Middle frontal gyrus (tissue), 1 donor: ENCODE data around the gene CDKN2AIPNL.
A peak's percentile ranks its signal among the peaks of the same experiment; 100 is the strongest.
"Not testable (repeated sequence)": the region's sequence is repeated elsewhere in the genome, so short reads cannot be mapped to it uniquely, and the experiment has no call there.

ENCODE experiments used
- DNase-seq: peaks from one replicate; pipeline ENCODE4 v3.0.0-alpha.2; 2015; ENCODE audit warnings: low spot score; ENCODE audit errors: extremely low spot score

Gene CDKN2AIPNL

DNA sequence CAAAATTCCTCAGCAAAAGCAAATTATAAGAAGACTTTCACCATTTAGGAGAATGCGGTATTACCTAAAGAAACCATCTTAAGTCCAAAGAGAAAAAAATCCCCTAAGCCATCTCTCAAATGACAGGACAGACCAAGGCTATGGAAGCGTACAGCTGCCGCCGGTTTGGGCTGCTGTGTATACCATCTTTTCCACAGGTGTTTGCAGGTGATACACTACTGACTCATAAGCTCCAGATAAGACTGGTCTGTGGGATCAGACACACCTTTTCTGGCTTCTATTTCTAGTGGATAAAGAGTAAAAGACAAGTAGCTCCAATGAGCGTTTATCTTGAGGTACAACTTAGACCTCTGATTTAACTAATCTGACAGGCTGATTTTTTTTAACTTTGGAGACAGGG lies 7.7 kb downstream of the CDKN2AIPNL start:
- no peak for DNase-seq

DNA sequence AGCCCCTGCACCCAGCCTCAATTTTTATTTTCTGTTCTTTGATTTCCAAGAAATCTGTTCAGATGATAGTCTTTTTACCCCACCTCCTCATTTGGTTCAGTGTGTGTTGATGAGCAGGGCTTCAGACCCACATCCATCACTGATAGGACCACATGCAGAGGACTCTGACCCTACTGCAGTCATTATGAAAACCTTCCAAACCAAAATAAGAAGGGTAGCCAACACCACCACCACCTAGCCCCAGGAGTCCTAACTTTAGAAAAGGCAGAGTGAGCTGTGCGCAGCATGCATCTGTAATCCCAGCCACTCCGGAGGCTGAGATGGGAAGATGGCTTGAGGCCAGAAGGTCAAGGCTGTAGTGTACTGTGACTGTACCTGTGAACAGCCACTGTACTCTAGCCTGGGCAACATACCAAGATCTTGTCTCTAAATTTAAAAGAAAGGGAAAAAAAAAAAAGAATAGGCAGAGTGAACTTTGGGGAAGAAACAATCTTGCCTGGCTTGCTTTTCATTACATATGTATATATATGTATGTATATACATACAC lies 13.0 kb downstream of the CDKN2AIPNL start:
- no peak for DNase-seq

DNA sequence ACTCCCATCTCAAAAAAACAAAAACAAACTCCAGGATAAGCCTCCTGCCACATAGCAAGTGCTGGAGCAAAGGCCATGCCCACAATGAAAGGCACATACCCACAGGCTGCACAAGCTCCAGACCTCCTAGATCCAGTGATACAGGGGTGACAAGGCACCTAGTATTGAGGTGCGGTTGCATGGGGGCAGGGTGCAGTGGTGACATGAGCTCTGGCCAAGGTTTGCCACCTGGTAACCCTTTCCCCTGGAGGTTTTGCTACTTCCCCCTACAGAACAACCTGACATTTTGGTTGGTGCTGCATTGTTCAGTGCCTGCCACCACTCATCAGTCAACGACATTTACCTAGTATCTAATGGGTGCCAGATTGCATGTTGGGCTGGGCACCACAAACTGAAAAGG lies 14.5 kb downstream of the CDKN2AIPNL start:
- no peak for DNase-seq

DNA sequence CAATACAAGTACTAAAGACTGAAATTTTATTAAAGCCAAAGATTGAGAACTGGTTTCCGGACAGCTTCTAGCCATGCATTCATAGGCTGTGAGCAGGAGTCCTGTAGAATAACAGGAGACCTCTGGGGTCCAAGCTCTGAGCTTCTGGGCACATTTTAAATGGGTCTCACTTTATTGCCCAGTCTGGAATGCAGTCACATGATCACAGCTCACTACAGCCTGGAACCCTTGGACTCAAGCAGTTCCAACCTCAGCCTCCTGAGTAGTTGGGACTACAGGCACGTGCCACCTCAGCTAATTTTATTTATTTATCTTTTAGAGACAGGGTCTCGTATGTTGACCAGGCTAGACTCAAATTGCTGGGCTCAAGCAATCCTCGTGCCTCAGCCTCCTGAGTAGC lies 15.4 kb downstream of the CDKN2AIPNL start:
- DNase-seq = no peak

DNA sequence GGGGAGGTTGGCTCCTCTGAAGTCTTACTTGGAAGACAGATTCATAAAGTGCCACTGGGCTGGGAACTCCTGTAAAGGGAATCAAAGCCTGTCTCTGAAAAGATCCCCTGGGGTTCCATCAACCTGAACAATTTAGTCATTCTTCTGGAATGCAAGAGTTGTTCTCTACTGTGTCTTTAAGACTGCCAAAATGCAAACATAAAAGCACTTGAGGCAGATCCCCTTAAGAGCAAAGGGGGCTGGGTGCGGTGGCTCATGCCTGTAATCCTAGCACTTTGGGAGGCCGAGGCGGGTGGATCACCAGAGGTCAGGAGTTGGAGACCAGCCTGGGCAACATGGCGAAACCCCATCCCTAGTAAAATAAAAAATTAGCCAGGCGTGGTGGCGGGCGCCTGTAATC lies 16.7 kb downstream of the CDKN2AIPNL start:
- no peak for DNase-seq

DNA sequence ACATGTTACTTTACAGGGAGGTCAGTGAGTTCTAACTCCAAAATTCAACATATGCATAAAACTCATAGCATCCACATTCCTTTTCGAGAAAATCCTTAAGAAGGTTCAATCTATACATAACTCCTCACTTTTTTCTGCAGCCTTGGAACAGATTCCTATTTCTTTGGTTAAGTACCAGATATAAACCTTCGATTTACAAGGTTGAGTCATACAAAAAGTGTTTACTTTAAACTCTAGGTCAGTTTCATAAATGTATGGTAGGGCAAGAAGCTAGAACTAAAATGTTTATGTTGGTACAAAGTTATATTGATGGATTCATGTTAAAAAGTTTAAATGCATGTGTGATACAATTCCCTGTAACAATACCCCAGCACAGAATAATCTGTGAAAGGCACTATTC lies 19.4 kb downstream of the CDKN2AIPNL start:
- DNase-seq = no peak

DNA sequence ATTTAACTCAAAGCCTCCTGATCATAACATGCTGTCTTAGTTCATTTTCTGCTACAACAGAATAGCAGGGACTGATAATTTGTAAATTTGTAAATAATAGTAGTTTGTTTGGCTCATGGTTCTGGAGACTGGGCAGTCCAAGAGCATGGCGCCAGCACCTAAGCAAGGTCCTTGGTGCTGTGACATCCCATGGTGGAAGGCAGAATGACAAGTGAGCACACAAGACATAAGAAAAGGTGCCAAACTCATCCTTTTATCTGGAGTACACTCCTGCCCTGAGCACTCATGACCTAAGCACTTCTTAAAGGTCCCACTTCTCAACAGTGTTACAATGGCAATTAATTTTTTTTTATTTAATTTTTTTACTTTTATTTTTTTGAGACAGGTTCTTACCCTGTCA lies 24.2 kb downstream of the CDKN2AIPNL start:
- DNase-seq = no peak

DNA sequence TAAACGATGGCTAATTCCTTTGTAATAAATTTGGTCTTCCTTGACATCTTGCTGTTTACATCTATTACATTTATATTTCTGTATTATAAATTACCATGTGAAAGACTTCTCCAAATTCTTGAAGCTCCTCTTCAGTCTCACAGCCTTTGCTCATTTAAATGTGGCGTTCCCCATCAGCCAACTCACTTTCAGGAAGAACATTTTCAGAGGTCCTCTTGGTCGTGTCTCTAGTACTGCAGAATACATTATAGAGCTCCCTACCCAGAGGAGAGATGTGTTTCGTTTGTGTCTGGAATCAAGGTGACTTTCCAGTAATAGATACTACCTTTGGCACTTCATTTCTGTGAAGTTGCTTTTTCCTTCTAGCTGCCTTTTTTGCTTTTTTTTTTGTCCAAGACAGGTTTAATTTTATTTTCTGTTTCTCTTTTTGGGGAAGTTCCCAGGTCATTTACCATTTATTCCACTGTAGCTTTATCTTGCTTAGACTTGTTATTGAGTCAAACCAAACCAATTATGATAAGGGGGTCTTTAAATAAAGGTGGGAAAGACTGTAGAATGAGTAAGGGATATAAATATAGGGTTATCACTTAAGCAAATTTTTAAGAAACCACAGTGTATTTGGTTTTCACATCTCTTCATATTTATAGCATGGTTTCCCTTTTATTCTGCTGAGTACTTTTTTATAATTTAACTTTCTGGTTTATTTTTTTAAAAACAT lies 27.5 kb downstream of the CDKN2AIPNL start:
- no peak for DNase-seq

DNA sequence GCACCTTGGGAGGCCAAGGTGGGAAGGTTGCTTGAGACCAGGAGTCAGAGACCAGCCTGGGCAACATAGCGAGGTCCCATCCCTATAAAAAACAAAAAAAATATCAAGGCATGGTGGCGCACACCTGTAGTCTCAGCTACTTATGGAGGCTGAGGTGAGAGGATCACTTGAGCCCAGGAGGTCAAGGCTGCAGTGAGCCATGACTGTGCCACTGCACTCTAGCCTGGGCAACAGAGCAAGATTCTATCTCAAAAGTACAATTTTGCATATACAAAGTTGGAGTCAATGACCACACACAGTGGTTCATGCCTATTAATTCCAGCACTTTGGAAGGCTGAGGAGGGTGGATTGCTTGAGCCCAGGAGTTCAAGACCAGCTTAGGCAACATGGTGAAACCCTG lies 29.5 kb downstream of the CDKN2AIPNL start:
- not testable (repeated sequence) for DNase-seq

DNA sequence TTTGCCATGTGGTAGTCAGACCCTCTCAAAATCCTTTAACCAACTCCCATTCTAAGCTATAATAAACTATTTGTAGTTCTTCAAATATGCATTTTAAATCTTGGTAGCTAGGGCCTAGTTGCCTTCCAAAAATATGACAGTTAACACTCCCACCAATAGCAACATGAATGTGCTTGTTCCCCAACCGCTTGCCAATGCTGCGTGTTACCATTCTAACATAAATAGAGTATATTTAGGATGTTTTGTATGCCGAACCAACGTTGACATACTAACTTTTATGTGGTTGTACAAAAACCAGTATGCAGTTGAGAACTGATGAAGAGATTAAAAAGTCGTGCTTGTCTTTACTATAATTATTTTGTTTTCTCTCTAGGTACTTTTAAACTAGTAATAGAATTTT lies 31.3 kb downstream of the CDKN2AIPNL start:
- no peak for DNase-seq

DNA sequence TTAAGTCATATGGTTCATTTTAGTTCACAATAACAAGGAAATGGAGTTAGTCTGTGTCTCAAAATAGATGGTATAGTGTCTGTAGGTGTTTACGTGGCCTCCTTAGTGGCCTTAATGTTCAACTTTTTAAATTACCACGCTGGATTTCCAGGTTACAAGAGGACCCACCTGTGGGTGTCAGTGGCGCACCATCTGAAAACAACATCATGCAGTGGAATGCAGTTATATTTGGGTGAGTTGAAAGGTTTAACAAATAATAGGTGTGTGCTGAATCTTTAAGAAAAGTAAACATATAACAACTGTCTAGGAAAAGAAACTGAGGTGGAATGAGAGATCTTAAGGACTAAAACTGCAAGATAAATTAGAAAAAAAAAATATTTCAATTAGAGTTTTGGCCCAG lies 37.4 kb downstream of the CDKN2AIPNL start:
- no peak for DNase-seq

DNA sequence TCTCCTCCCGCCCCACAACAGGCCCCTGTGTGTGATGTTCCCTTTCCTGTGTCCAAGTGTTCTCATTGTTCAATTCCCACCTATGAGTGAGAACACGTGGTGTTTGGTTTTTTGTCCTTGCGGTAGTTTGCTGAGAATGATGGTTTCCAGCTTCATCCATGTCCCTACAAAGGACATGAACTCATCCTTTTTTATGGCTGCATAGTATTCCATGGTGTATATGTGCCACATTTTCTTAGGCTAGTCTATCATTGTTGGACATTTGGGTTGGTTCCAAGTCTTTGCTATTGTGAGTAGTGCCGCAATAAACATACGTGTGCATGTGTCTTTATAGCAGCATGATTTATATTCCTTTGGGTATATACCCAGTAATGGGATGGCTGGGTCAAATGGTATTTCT lies 38.0 kb downstream of the CDKN2AIPNL start:
- not testable (repeated sequence) for DNase-seq

DNA sequence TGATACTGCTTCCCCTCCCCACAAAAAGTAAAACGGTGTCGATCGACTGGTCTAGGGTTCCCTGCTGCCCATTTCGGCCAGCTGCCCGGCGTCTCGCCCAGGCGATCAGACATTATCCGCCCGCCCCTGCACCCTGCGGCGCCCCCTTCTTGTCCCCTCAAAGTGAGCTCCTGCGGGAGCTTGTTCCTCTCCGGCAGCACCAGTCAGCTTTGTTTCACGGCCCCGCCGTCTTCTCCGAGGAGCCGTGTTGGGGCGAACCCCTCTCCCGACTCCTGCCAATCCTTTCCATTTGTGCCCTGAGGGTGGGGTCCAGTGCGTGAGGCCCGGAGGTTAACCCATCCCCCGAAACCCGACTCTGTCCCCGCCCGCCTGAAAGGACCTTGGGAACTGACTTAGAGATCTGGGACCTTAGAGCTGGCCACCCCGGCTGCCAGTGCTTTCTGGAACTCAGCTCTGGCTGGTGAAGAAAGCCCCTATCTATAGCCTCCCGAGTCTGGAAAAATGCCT lies 39.8 kb downstream of the CDKN2AIPNL start:
- DNase-seq = no peak

DNA sequence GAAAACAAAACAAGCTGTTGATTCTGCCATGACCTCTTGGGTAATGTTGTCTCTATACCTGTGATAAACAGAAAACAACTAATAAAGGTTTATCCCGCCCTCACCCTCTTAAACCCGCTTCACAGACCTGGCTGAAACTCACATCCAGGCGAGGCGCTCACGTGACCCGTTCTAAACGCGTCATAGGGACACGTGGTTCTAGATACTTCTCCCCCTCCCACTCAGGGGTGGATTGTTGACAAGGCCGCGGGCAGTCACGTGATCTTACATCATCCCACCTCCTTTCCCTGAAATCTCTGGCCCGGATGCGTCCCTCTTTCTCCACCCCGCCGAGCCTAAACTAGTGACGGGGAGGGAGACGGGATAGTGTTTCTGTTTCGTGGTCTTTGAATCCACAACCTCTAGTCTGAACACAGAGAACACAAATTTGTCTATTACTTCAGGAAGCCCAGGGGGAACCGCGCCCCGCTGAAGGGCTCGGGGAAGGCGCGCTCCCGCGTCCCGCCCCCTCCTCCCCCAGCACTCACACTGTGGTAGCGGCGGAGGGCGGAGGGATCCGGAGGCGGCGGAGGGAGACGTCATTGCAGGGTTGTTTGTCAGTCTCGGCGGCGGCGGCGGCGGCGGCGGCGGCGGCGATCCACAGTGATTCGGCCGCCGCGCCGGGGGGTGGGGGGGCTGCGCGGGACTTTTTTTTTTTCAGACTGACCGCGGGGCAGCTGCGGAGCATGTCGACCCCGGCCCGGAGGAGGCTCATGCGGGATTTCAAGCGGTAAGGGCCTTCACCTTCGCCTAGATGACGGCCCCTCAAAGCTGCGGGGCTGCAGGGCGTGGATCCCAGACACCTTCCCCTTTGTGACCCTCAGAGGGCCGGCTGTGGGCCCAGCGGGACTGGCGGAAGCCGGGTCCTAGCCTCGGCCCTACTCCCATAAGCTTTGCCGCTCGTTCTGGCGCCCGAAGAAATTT lies 40.5 kb downstream of the CDKN2AIPNL start, which contains the start of gene UBE2B:
UBE2B (plus strand) TSS at position 699 of the 963 bp plus-strand sequence; CDS start at position 726, 27 bp downstream.
- peak; percentile 98 for DNase-seq

DNA sequence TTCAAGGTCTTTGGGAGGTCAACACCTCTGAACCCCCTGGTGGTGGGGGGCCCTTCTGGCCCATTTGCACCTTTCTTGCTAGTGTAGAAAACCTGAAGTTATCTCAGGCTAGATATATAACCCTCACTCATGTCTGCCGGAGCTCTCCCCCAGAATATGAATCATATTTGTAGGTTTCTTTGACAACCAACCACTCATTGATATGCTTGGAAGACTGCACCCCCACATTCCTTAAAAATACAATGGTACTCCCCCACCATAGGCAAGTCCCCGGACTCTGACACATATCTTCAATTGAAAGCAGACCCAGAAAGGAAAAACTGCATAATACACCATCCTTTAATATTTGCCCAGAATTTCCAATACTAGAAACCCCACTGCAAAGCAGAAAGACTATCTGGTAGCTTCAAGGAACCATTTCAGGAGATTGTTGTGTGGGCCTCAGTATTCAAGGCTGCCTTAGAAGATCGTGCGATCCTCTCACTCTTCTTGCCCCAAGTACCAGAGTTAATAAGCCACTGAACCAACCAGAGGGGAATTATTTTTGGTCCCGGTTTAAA lies 41.3 kb downstream of the CDKN2AIPNL start:
- DNase-seq = no peak

DNA sequence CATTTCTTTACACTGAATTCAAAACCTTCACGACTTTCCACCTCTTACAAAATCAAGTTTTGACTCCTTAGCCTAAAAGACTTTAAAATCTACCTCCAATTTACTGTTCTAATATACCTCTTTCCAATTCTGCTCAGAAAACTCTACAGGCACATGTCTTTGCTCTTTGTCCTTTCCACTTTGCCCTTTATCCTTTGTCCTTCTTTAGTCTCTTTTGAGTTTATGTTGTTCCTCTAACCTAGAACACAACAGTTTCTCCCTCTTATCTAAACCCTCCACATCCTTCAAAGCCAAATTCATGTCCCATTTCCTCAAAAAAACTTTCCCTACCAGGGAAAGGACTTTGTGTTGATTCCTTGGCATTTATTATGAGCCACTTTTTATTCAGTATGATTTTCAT lies 46.1 kb downstream of the CDKN2AIPNL start:
- no peak for DNase-seq

DNA sequence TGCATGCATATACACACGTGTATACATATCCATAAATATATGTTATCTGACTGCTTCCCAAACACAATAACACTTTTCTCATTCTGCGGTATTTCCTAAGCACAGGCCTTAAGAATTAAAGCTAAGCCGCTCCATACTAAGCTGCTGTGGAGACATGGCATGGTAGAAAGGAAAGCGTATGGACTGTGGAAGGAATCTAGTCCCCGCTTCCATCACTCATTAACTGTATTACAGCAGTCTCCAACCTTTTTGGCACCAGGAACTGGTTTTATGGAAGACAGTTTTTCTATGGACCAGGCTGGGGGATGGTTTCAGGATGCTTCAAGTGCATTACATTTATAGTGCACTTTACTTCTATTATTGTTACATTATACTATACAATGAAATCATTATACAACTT lies 56.0 kb downstream of the CDKN2AIPNL start:
- no peak for DNase-seq
